ENCODE results near the gene FMO1.

- TF ChIP-seq YY1 (IDR thresholded peaks at IDR 0.05; ENCODE audit: low read depth) (no peak), REST (IDR thresholded peaks at IDR 0.05; ENCODE audit: low read depth) (no peak), TCF12 (IDR thresholded peaks at IDR 0.05; ENCODE audit: low read depth) (no peak), TAF1 (IDR thresholded peaks at IDR 0.05; ENCODE audit: low read depth) (no peak), MAX (IDR thresholded peaks at IDR 0.05) (no peak)
Observed at GRCh38 chr1:171329251-171329650, 81.0 kb downstream of the FMO1 start.

Measured in Ishikawa (cell line).